Hematopoietic multipotent progenitor cell treated with erythropoietin and hydrocortisone succinate and interleukin-3 and kit ligand, for 8 days (in vitro differentiated cells): ENCODE data around the gene PSMG4.

Experiments used
- DNase-seq: peaks from one replicate; pipeline ENCODE4 v3.0.0-alpha.2; 2015

PSMG4 gene

DNA sequence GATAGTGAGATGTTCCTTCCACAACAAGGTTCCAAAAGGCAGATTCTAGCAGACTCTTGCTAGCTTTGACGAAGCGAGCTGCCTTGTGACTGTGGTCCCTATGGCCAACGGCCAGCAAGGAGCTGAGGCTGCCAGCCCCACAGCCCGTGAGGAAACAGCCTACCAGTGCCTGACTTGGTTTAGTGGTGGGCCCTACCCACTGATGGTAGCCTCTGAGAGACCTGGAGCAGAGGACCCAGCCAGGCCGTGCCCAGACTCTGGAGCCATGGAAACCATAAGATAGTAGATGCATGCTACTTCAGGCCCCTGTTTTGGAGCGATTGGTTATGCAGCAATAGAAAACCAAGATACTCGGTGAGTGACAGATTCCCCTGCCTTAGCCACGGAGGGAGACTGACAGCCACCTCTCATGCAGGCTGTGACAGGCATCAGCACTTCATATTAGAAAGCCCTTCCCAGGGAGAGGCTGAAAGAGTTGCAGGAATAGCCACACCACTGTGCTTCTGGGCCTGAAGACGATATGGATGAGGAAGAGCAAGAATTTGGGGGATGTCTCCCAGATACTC, 19.2 kb downstream of the PSMG4 start:
- no peak for DNase-seq

DNA sequence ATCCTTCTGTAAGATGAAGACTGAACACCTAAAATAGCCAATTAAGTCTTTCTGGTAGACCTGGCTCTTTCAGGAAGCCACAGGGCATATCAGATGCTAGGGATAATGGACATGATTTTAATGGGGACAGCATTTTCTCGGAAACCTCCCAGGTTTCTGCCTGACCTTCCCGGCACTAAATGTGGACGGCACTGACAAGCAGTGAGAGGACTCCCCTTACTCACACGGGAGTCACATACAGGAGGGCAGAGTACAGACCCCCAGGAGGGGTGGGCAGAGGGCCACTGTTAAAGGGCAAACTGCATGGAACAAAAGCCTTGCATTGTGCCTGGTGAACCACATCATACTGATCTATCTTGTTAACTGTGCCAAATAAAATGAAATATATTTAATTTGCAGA, 19.9 kb downstream of the PSMG4 start:
- DNase-seq, result no peak

DNA sequence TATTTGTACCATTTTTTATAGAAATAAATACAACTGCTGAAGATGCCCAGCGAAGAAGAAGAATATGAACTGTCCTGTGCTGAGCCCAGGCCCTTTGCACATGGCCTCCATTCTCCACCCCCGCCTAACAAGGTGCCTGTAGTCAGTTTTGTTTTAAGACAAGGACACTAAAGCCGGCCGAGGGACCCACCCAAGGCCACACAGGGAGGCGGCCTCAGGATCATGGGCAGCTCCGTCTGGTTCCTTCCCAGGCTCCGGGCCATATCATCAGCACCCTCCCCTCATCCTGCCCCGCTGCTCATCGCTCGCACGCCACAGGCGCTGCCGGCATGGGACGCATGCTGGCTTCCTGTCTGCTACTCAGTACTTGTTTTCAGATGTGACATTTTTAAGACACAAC, 21.3 kb downstream of the PSMG4 start:
- no peak for DNase-seq

DNA sequence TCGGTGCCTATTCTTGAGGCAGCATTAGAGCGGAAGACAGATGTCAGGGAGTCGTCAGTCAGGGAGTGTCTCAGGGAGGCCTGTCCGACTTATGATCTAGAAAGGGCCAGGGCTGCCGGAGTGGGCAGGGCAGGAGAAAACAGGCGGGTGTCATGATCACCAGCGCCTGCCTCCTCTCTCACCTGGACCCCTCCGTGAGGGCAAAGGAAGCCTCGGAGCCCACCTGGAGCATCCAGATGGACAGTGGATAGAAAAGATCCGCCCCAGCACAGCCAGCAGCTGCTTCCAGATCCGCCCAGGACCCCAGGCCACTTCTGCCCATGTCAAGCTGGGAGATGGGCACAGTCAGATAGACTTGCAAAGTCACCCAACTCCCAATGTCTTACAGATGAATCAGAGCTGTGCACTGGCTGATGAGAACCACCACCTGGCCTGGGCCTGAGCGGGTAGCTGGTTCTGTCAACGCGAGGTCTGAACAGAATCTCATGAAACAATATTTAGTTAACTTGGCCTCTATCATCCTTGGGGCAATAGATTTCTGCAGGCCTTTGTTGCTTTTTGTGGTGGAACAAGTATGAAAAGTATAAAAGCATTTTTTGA, 22.2 kb downstream of the PSMG4 start:
- DNase-seq, result no peak

DNA sequence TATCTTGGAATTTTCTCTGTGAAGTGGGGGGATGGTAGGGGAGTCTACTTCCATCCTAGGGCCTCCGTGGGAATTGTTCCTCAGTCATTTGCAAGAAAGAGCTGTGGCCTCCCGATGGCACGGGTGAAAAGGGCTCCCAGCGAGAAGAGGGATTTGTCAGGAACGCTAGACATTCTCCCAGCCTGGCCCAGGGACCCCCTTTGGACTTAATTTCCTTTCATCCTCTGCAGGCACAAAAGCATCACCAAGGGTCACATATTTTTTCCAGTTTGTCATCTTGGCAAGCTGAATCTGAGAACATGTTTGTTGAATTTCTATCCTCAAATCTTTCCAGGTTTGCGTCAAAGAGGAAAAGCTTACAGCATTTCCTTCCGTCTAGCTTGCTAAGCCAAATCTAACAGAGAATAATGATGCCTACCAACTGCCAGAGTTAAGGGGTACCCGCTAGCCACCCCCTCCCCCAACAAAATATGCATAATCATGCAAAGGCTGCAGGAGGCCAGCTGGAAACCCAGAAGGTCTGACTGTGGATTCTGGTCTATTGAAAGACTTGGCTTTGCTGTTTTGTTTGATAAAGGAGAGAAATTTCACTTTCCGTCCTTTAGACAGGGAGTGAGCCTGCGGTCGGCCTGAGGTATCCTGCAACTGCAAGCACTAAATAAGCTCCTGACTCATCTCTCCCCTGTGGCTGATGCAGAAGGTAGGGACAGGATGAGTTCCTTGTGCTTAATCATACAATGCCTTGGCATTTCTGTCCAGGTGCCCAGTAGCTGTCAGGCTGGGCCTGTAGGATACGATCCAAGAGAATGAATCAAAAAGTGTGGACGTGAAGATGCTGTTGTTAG, 23.1 kb downstream of the PSMG4 start:
- no peak for DNase-seq

DNA sequence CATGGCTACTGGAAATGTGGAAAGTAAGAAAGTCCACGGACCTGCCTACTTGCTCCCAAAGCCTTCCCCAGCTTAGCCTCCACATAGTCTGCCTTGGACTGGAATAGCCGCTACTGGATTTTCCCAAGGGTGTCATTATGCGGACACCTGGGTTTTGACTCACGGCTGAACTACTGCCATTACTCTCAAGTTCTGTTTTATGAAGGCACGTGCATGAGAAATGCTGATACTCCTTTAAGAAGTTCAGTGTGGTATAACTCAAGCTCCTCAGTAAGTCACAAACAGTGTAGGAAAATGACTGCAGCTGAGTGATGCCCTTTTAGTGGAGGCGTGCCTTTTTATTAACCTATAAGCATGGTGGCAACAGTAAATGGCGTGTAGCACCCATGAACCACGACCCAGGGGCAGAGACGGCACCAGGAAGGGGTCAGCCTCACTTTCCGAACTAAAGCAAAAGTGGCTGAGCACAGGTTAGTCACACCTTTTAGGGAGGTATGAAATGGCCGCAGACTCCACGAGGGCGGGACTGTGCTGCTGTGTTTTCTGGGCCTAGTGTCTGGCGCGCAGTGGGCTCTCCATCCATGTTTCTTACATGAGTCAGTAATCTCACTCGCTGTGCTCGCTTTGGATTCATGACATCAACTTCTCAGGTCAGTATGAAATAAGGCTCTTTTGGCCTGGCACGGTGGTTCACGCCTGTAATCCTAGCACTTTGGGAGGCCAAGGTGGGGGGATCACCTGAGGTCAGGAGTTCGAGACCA, 23.9 kb downstream of the PSMG4 start:
- no peak for DNase-seq

DNA sequence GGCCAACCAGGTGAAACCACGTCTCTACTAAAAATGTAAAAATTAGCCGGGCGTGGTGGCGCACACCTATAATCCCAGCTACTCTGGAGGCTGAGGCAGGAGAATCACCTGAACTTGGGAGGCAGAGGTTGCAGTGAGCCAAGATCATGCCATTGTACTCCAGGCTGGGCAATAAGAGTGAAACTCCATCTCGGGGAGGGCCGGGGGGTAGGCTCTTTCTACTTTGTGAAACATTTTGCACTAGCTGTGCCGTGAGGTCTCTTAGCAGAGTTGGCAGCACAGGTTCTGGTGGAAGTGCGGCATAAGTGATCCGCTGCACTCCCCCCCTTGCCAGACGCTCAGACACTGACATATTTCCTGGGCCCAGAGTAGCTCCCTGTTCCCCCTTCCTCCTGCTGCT, 24.5 kb downstream of the PSMG4 start:
- DNase-seq, result no peak

DNA sequence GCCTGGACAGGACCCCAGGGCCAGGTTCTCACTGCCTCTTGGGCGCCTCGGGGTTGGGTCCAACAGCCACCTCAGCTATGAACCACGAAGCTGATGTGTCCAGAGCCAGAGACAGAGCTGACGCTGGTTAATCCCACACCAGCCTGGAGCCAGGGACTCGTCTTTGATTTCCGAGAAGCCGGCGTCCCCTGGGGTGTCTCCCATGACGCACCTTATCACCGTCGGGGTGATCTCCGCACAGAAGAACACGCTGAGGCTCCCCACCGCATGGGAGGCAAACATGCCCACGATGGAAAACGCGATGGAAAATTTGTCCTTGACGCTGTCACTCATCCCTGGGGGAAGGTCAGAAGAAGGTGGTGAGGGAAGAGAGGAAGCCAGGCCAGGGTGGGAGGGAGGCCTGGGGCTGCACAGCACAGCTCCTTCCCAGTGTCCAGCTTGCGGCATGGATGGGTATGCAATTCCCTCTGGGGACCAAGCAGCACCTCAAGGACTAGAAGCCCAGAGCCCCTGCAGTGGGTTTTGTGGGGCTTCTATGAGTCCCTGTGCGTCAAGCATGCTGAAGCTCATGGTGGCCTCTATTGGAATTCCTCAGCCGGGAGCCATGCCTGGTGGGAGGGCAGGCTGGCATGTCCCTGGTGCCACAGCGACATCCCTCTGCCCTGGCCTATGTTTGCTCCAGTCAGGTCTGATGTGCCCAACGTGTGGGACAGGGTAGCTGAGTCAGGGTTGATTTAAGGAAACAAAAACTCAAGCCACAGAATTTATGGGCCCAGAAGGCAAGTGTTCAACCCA, 25.1 kb downstream of the PSMG4 start:
- no peak for DNase-seq

DNA sequence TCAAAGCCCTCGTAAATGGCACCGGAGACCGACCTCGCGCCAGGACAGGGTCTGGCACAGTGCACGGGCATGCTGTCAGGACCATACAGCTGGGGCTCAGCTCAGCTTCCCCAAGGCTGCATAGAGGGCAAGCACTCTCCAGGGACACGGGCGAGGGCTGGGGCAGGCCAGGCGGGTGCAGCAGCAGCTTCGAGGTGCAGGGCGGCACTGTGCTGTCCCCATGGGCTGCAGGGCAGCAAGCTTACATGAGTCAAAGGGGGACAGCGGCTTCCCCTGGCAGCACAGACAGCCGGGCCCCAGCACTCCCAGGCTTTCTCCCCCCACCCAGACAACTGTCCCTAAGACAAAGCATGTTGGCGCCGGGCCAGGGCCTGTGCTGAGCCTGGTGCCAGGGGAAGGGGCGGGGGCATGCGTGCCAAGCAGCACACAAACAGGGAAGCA, 25.7 kb downstream of the PSMG4 start:
- DNase-seq, result peak; percentile 23

DNA sequence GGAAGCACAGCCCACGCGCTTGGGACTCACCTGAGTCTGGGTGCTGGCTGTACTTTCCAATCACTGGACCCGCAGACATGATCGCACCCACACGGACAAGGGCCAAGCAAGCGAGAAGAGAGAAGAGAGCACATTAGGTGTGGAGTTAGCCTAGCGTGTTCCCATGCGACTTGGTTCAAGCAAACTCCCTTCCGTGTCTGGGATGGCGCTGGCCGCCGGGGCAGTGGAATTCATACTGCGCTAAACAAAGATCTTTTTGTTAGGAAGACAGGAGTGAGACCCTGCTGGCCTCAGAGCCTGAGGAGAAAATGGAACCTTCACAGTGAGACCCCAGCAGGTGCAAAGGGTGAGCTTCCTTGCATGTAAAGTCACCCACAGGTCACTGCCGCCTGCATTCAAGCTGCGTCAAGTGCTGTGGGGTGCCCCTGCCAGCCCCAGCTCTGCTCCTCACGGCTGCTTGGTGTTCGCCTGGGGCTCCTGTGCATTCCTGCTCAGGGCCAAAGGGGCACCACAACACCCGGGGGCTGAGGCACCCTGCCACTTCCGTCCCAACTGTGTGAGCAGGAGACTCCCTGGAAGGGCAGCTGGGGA, 26.4 kb downstream of the PSMG4 start:
- DNase-seq, result no peak

DNA sequence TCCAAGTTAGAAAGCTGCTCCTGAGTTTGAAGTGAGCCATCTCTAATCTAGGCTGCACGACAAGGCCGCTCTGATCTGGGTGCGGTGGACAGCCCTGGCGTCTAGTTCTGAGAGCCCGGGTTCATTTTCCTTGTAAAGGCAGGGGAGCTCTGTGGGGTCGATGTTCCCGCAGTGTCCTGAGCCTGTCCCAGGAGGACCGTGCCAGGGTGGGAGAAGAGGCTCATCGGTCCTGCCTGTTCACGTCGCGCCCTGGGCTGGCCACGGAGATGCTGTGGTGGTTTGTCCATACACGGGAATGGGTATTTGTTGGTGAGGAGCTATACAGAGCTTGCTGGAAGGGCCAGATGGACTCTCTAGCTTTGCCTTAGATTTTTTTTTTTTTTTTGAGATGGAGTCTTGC, 27.0 kb downstream of the PSMG4 start:
- no peak for DNase-seq

DNA sequence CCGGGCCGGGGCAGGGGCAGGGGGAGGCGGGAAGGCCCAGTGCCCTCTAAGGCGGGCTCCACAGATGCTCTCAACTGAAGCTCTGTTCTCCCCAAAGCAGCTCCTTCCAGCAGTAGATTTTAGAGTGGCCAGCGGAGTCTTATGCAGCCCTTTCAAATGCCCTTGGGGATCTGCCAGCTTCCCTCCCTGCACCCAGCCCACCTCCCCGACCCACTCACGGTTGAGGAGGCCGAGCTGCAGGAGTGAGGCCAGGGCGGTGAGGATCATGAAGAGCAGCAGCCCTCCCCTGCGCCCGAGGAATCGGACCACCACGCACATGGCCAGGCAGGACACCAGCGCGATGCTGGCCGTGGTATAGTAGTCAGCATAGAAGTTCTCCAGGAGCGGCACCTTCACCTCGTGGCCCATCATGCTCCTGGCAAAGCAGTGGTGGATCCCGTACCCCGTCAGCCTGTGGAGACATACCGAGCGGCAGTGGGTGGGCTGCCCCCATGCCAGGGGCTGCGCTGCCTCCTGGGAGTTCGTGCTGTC, 28.0 kb downstream of the PSMG4 start:
- DNase-seq, result no peak

DNA sequence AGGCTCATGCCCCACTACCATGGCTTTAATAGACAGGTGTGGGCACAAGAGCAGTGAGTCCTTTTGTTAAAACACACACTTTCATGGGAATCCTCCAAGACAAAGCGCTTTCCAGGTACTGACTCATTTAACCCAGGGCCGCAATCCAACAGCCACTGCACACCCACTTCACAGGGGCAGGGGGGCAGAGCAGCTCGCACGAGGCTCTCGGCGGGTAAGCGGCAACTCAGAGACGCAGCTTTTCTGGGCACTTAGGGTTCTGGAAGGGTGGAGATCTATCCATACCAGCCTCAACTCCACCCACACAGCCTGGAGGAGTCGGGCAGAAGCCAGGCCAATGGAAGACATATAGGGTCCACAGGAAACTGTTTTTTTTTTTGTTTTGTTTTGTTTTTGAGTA, 28.6 kb downstream of the PSMG4 start:
- peak; percentile 19 for DNase-seq

DNA sequence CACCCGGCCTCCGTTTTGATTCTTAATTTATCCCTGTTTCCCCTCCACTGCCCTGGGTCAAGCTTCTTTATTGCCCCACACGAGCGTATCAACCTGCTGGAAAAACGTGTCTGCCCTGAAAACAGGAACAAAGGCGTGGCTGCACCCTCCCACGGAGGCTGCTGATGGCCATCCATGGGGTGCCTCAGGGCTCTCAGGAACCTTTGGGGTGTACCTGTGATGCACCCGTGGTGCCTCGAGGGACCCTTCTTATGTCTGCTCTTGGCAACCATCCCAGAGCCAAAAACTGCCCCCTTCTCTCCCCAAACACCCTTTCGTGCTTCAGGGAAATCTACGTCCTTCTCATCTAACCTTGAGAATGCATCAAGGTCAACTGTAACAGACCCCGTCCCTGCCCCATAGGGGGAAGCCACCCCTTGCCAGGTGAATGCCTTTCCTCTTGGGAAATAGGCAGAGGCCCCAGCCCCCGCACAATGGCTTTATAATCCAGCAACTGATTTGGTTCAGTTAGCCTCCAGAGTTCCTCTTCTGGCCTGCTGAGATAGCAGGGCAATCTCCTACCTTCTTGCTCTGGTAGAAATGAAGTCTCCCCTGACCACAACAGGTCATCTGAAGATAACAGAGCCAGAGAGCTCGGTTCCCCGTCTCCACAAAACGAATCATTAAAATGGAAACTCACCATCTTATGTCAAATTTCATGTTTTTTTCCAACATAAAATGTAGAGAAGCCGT, 29.4 kb downstream of the PSMG4 start:
- DNase-seq, result peak; percentile 90

DNA sequence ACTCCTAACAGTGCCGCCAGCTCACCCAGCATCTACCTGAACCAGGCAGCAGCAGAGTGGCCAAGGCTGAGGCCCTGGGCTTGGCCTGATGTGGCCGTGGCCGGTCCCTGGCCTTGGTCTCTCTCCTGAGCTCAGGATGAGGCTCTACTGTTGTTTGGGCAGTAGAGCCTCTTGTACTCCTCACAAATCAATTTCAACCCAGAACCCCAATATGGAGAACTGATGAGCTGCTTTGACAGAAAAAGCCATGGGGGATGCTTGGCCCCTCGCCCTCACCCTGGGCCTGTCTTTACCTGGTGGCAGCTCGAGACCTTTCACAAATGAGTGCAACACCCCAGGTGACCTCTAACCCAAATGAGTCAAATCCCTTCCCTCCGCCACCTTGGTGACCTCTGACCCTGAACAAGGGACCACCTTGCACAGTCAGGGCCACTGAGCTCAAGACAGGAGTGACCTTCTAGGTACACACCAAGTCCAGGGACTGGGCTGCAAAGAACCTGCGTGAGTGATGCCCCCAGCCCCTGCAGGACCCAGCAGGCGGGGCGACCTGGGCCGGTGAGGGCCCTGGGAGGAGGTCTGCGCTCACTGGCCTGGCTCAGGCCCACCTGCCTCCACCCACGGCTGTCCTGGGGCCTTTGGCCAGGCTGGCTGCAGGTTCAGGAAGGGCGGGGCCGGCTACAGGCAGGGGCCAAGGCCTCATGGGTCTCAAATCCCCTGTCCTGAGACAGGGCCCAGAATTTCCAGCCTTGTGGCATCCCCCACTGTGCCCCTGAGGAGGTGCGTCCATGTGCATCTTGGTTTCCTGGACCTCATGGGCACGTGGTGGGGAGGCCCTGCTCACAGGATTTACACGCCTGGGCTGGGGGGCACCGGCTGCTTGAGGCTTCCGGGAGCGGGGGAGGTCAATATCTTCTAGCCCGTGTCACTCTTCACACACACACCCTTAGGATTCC, 30.2 kb downstream of the PSMG4 start:
- no peak for DNase-seq

DNA sequence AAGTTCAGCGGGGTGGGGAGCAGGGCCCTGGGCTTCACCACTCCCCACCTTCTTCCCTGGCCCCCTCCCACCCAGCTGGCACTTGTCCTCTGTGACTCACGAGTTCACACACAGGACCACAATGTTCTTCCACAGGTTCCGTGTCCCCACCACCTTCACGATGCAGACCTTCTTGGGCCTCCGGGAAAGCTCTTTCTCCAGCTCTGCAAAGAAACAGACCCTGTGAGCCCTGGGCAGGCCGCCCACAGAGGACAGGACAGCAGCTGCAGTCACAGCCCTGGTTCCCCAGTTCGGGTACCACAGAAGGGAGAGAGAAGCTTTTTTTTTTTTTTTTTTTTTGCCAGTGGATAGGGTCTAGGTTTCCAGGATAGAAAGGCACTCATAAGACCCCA, 30.9 kb downstream of the PSMG4 start:
- DNase-seq, result no peak

DNA sequence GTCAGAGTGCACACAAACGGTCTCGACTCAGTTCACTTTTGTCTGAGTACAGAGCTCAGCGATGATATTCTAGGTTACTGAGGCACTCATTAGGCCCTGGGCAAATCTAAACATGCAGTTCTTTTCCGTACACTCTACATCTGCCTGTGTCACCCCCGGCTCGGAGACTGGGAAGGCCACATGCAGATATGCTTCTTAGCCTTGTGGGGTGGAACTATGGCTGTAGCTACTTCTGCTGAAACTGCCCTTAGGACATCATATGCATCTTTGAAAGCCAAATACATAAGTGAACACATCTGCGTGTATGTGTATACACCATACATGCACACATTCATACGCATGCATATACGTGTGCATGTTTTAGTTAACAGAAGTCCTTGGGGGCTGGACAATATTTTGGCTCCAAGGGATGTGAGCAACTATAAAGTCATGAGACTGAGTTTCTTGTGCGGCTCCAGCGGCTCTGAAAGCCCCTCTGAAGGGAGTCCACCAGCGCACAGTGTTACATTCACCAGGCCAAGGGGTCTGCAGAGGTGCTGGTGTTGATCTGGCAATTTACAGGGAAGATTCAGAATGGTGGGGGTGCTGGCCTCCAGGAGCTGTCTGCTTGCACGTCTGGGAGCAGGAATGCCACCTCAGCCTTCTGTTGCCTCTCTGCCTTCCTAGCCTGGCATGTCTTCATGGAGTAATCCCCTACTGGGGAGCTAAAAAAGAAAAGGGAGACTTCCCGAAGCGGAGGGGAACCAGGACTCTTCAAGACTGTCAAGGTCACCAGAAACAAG, 31.6 kb downstream of the PSMG4 start:
- no peak for DNase-seq

DNA sequence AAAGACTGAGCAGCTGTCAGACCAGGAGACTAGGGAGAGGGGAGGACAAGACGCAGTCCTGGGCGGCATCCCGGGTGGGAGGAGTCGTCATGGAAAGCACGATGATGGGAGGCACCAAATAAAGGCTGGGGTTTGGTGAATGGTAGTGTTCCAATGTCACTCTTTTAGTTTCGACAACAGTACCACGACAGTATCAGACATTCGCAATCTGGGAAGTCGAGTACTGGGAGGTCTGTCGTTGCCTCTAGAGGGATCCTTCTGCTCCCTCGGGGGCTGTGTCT, 32.1 kb downstream of the PSMG4 start:
- DNase-seq, result no peak

DNA sequence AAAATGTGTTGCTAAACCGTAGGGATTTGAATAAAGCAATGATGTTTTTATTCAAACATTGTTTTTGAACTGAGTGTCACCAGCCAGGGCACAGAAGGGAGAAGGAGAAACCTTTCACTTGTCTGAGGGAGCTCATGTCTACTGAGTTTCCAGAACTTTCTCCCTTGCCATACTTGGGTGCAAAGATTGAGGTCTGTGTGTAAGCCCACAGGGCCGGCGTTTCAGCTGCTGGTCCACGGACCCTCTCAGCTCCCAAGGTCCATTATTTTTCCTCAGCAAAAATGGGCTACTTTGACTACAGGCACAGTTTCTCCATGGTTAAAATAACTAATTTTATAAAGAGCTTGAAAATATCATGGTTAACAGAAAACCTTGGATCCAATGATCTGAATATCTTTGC, 32.6 kb downstream of the PSMG4 start:
- DNase-seq, result no peak

DNA sequence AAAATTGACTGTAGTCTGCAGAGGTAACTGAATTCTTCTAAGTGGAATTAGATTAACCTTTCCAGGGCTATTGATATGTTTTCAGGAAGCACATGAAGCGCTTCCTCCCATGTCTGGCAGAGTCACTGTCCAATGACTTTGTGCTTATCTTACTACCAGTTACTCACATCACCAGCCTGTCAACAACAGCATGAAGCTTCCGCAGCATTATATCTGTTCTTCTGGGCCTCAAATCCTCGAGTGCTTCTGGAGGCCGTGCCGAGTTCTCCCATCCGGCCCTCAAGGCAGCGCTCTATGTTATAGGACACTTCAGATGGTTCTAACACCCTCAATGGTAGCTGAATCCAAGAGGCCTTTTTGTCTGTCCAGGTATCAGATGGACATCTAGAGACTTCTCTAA, 33.2 kb downstream of the PSMG4 start:
- peak; percentile 42 for DNase-seq
